ENCODE results near the gene NUCB1.

Gene NUCB1

GRCh38 chr19:48965806-48966540 is 65.9 kb downstream of the NUCB1 start:
- peak overlapping the region; percentile 95 for H3K27ac Mint-ChIP-seq
- peaks cover 67% of the 10 kb centered on the region for H3K4me1 Mint-ChIP-seq (ENCODE audit: low read depth)
- peak overlapping the region; percentile 98 for H3K4me3 Mint-ChIP-seq
- no peaks in the 10 kb centered on the region for H3K9me3 Mint-ChIP-seq
- peaks cover 42% of the 10 kb centered on the region for H3K36me3 Mint-ChIP-seq (ENCODE audit: low read depth)
- no peaks in the 10 kb centered on the region for H3K27me3 Mint-ChIP-seq

GRCh38 chr19:48966541-48967345 is 66.6 kb downstream of the NUCB1 start:
- Mint-ChIP-seq H3K36me3 (ENCODE audit: low read depth) (peaks cover 39% of the 10 kb centered on the region), H3K27me3 (no peaks in the 10 kb centered on the region), H3K4me3 (peak overlapping the region; percentile 98), H3K9me3 (no peaks in the 10 kb centered on the region), H3K4me1 (ENCODE audit: low read depth) (peaks cover 62% of the 10 kb centered on the region), H3K27ac (peak overlapping the region; percentile 95)

GRCh38 chr19:48967346-48968178 is 67.5 kb downstream of the NUCB1 start:
- H3K9me3 Mint-ChIP-seq, result no peaks in the 10 kb centered on the region
- peaks cover 39% of the 10 kb centered on the region for H3K36me3 Mint-ChIP-seq (ENCODE audit: low read depth)
- H3K4me3 Mint-ChIP-seq, result peak overlapping the region; percentile 98
- peak overlapping the region; percentile 95 for H3K27ac Mint-ChIP-seq
- no peaks in the 10 kb centered on the region for H3K27me3 Mint-ChIP-seq
- H3K4me1 Mint-ChIP-seq (ENCODE audit: low read depth), result peaks cover 54% of the 10 kb centered on the region

GRCh38 chr19:48968179-48968661 is 68.1 kb downstream of the NUCB1 start:
- Mint-ChIP-seq H3K36me3 (ENCODE audit: low read depth) (peaks cover 43% of the 10 kb centered on the region), H3K4me3 (no peak overlapping the region), H3K4me1 (ENCODE audit: low read depth) (peaks cover 47% of the 10 kb centered on the region), H3K27me3 (no peaks in the 10 kb centered on the region), H3K27ac (peak overlapping the region; percentile 34), H3K9me3 (no peaks in the 10 kb centered on the region)

- peaks cover 43% of the 10 kb centered on the region for H3K36me3 Mint-ChIP-seq (ENCODE audit: low read depth)
- H3K4me1 Mint-ChIP-seq (ENCODE audit: low read depth), result peaks cover 42% of the 10 kb centered on the region
- no peaks in the 10 kb centered on the region for H3K9me3 Mint-ChIP-seq
- H3K27ac Mint-ChIP-seq, result no peak overlapping the region
- no peak overlapping the region for H3K4me3 Mint-ChIP-seq
- H3K27me3 Mint-ChIP-seq, result no peaks in the 10 kb centered on the region
Observed at GRCh38 chr19:48968813-48969218, 68.7 kb downstream of the NUCB1 start.

- Mint-ChIP-seq H3K4me1 (ENCODE audit: low read depth) (peaks cover 35% of the 10 kb centered on the region), H3K27ac (no peak overlapping the region), H3K9me3 (no peaks in the 10 kb centered on the region), H3K27me3 (no peaks in the 10 kb centered on the region), H3K36me3 (ENCODE audit: low read depth) (peaks cover 43% of the 10 kb centered on the region), H3K4me3 (no peak overlapping the region)
Observed at GRCh38 chr19:48969276-48970138, 69.4 kb downstream of the NUCB1 start.

- H3K4me3 Mint-ChIP-seq, result no peak overlapping the region
- peaks cover 32% of the 10 kb centered on the region for H3K4me1 Mint-ChIP-seq (ENCODE audit: low read depth)
- H3K36me3 Mint-ChIP-seq (ENCODE audit: low read depth), result peaks cover 41% of the 10 kb centered on the region
- H3K27ac Mint-ChIP-seq, result no peak overlapping the region
- no peaks in the 10 kb centered on the region for H3K27me3 Mint-ChIP-seq
- no peaks in the 10 kb centered on the region for H3K9me3 Mint-ChIP-seq
Observed at GRCh38 chr19:48970139-48970766, 70.1 kb downstream of the NUCB1 start.

GRCh38 chr19:48970923-48971395 is 70.8 kb downstream of the NUCB1 start:
- H3K36me3 Mint-ChIP-seq (ENCODE audit: low read depth), result peaks cover 34% of the 10 kb centered on the region
- H3K4me1 Mint-ChIP-seq (ENCODE audit: low read depth), result peaks cover 25% of the 10 kb centered on the region
- no peak overlapping the region for H3K27ac Mint-ChIP-seq
- no peak overlapping the region for H3K4me3 Mint-ChIP-seq
- H3K27me3 Mint-ChIP-seq, result no peaks in the 10 kb centered on the region
- no peaks in the 10 kb centered on the region for H3K9me3 Mint-ChIP-seq

All from stimulated activated naive CD8-positive, alpha-beta T cell treated with anti-CD3 and anti-CD28 coated beads, Interleukin-15, Interleukin-2, amounts not matched to agents 100 ng/mL and 50 ng/mL, for 24 hours (primary cell).